ENCODE measurements around the gene GNB1. TPM values are rescaled to one million over a fixed set of nuclear protein-coding genes. Genes with fewer than 3 reads are reported as not detected.
A peak's percentile ranks its signal among the peaks of the same experiment; 100 is the strongest.

Gene GNB1
- total RNA-seq, 1 donor from 2014 or later: 159 TPM

DNA sequence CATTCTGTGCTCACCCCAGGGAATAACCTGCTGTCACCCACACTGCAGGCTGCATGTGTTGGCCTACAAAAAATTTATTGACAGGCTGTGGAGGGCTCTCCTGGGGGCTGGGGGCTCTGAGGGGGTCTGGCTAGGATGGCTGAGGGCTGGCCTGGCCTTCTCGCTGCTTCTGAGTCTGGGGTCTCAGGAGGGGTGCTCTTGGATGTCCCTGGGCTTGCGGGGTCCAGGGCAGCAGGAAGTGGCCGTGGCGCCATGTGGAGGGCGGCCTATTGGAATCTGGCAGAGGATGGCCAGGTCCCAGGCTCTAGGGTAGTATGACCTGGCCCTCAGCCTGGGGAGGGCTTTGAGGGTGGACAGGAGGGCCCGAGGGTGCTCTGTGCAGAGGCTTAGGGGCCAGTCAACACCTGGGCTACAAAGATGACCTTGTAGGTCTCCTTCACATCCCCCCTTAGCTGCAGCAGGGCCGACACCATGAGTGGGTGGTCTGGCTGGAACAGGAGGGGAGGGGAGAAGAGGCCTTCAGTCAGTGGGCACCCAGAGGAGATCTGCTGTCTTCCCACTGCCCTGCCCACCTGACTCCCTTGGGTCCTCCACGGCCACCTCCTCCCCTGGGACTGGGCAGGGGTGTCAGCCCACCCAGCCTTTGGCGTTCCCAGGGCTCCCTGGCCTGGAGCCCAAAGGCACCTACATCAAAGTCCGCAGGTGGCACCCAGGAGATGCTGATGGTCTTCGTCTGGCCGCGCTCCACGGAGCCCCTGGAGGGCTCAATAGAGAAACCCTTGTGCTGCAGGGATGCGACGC, 31.2 kb upstream of the GNB1 start:
- intact Hi-C loops (cut with DNase I): no loop called here
- DNase-seq (ENCODE audit: extremely low spot score in 2 of 2): no peak

DNA sequence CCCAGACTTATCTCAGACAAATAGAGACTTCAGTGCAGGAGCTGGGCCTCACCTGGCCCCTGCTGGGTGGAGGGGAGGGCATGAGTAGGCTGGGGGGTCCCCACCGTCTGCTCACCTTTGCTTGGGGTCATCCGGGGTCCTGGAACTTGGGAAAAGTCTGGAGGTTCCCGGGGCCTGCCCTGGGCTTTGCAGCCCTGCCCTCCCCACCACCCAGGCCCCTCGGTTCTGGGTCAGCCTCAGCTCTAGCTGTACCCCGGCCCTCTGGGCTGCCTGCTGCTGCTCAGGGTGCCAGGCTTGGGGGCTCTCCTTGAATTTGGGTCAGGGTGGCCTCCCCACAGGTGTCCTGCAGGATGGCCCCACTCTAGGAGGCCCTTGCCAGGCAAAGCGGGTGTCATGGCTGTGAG, 30.6 kb upstream of the GNB1 start:
- intact Hi-C loops (cut with DNase I): no loop called here
- H3K27me3 ChIP-seq: no peaks in the 10 kb centered on the region
- no peaks in the 10 kb centered on the region for H3K9me3 ChIP-seq
- H3K27ac ChIP-seq: no peak overlapping the region
- no peak for DNase-seq (ENCODE audit: extremely low spot score in 2 of 2)
- H3K36me3 ChIP-seq: no peaks in the 10 kb centered on the region
- no peak overlapping the region for H3K4me3 ChIP-seq
- peaks cover 21% of the 10 kb centered on the region for H3K4me1 ChIP-seq
- TF ChIP-seq POLR2A (IDR thresholded peaks at IDR 0.05) (no peak), CTCF (IDR thresholded peaks at IDR 0.05) (no peak), POLR2AphosphoS5 (IDR thresholded peaks at IDR 0.05; ENCODE audit: insufficient read depth in 1 of 2, low read depth in 1 of 2) (no peak)

More for the DNA sequence above, 31.2 kb upstream of the GNB1 start:
- TF ChIP-seq POLR2AphosphoS5 (IDR thresholded peaks at IDR 0.05; ENCODE audit: insufficient read depth in 1 of 2, low read depth in 1 of 2): no peak
- no peak for TF ChIP-seq POLR2A (IDR thresholded peaks at IDR 0.05)
- TF ChIP-seq CTCF (IDR thresholded peaks at IDR 0.05): no peak
- Histone ChIP-seq H3K4me1 (peaks cover 21% of the 10 kb centered on the region), H3K36me3 (no peaks in the 10 kb centered on the region), H3K9me3 (no peaks in the 10 kb centered on the region), H3K27me3 (no peaks in the 10 kb centered on the region), H3K27ac (no peak overlapping the region), H3K4me3 (no peak overlapping the region)

GRCh38 chr1:1920608-1921458, 29.9 kb upstream of the GNB1 start:
- Histone ChIP-seq H3K27me3 (no peaks in the 10 kb centered on the region), H3K9me3 (no peaks in the 10 kb centered on the region), H3K4me3 (no peak overlapping the region), H3K36me3 (no peaks in the 10 kb centered on the region), H3K27ac (no peak overlapping the region), H3K4me1 (peaks cover 21% of the 10 kb centered on the region)
- no peak for DNase-seq (ENCODE audit: extremely low spot score in 2 of 2)
- intact Hi-C loops (cut with DNase I): no loop called here
- TF ChIP-seq CTCF (IDR thresholded peaks at IDR 0.05) (no peak), POLR2AphosphoS5 (IDR thresholded peaks at IDR 0.05; ENCODE audit: insufficient read depth in 1 of 2, low read depth in 1 of 2) (no peak), POLR2A (IDR thresholded peaks at IDR 0.05) (no peak)

DNA sequence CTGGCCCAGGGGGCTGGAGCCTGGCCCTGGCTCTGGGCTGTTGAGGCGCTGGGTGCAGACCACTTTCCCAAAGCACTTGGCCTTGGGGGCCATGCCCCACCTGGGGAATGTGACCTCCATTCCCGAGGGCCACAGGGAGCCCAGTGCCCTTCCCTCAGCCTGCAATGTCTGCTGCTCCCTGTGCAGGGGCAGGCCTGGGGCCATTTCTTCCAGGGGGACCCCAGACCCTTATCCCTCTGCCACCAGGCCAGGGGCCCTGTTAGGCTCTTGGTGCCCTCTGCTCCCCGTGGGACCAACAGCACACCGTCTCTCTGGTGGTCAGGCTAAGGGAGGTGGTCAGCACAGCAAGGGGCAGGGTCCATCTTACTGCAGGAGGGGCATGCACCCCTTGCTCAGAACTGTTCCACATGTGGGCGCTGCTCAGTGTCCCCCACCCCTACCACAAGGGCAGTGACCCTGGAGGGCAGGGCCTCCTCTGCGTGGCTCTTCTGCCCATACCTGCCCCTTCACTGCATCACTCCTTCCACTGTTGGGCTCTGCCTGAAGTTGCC, 29.2 kb upstream of the GNB1 start:
- H3K4me1 ChIP-seq: peaks cover 21% of the 10 kb centered on the region
- peak overlapping the region; percentile 32 for H3K27ac ChIP-seq
- DNase-seq (ENCODE audit: extremely low spot score in 2 of 2): no peak
- no peaks in the 10 kb centered on the region for H3K27me3 ChIP-seq
- no peaks in the 10 kb centered on the region for H3K9me3 ChIP-seq
- H3K36me3 ChIP-seq: no peaks in the 10 kb centered on the region
- intact Hi-C loops (cut with DNase I): no loop called here
- TF ChIP-seq CTCF (IDR thresholded peaks at IDR 0.05) (no peak), POLR2A (IDR thresholded peaks at IDR 0.05) (no peak), POLR2AphosphoS5 (IDR thresholded peaks at IDR 0.05; ENCODE audit: insufficient read depth in 1 of 2, low read depth in 1 of 2) (no peak)
- H3K4me3 ChIP-seq: peak overlapping the region; percentile 48 to 53

Data from vagina (tissue), 2 donors.